GM10266 (cell line): ENCODE results near the gene TAF1B.
A peak's percentile ranks its signal among the peaks of the same experiment; 100 is the strongest.

Experiments
- DNase-seq: peaks from one replicate; pipeline ENCODE4 v3.0.0; 2012; ENCODE audit errors: extremely low spot score
- CTCF ChIP-seq: IDR thresholded peaks from 2 replicates; pipeline ENCODE4 v1.5.1; 2012; ENCODE audit warnings: mild to moderate bottlenecking, low read depth; ENCODE audit not compliant: control insufficient read depth, insufficient read depth; ENCODE audit errors: missing control alignments

Gene TAF1B

GRCh38 chr2:9836517-9836916, 6.8 kb upstream of the TAF1B start:
- TF ChIP-seq CTCF = no peak
- DNase-seq = no peak

- no peak for DNase-seq
Measured at GRCh38 chr2:9837451-9837850, 5.8 kb upstream of the TAF1B start.

GRCh38 chr2:9838391-9838790, 4.9 kb upstream of the TAF1B start:
- no peak for DNase-seq

More at GRCh38 chr2:9837451-9837850, 5.8 kb upstream of the TAF1B start:
- no peak for TF ChIP-seq CTCF

GRCh38 chr2:9842487-9843228, 616 bp upstream of the TAF1B start:
- DNase-seq = no peak
- TF ChIP-seq CTCF = no peak

More at GRCh38 chr2:9838391-9838790, 4.9 kb upstream of the TAF1B start:
- no peak for TF ChIP-seq CTCF

GRCh38 chr2:9844036-9844483, 786 bp downstream of the TAF1B start:
- TF ChIP-seq CTCF = no peak
- DNase-seq = no peak

- DNase-seq = peak; percentile 69
- TF ChIP-seq CTCF = no peak
Measured at GRCh38 chr2:9844576-9844975, 1.3 kb downstream of the TAF1B start.

- no peak for TF ChIP-seq CTCF
Measured at GRCh38 chr2:9846554-9846953, 3.3 kb downstream of the TAF1B start.

More at GRCh38 chr2:9846554-9846953, 3.3 kb downstream of the TAF1B start:
- no peak for DNase-seq
